A673 (cell line): ENCODE results near the gene NUP62. TPM values are rescaled to one million over a fixed set of nuclear protein-coding genes. Genes with fewer than 3 reads are reported as not detected.
A peak's percentile ranks its signal among the peaks of the same experiment; 100 is the strongest.

Experiments
- BruUV-seq: library from RNA; stranded (reverse); fragments of 400-500 nt; replicated peaks from 2 replicates; lab custom pipeline; 2021; lab: Mats Ljungman, UMichigan
- CTCF ChIA-PET: fragments of 300-600 bp; sonication (Branson Sonifier 250); formaldehyde crosslinking; loops from one replicate; lab custom pipeline; 2022; ENCODE audit warnings: antibody characterized with exemption; lab: Charles Lee
- POLR2A ChIA-PET: fragments of 300-600 bp; sonication (Branson Sonifier 250); formaldehyde crosslinking; loops from one replicate; lab custom pipeline; 2022; ENCODE audit warnings: antibody characterized with exemption; ENCODE audit not compliant: low non-redundant PET; lab: Charles Lee
- DNase-seq: peaks from one replicate; pipeline ENCODE4 v3.0.0-alpha.2; 2015; ENCODE audit warnings: low spot score
- H3K27ac ChIP-seq: fragments of 200-600 bp; sonication (generic); 2 replicates; pipeline ENCODE4 v1.5.1; 2016; ENCODE audit warnings: mixed run types, low read depth, mild to moderate bottlenecking, mixed read lengths, antibody characterized with exemption, low read length; ENCODE audit not compliant: poor library complexity, severe bottlenecking
- H3K27me3 ChIP-seq: fragments of 200-600 bp; sonication (generic); replicated peaks from 2 replicates; pipeline ENCODE4 v1.6.1; 2017; ENCODE audit warnings: mixed run types, low read depth, mild to moderate bottlenecking, mixed read lengths, antibody characterized with exemption, low read length; ENCODE audit not compliant: insufficient read depth, poor library complexity
- H3K36me3 ChIP-seq: fragments of 200-600 bp; sonication (generic); 2 replicates; pipeline ENCODE4 v1.6.1; 2016; ENCODE audit warnings: mixed run types, mild to moderate bottlenecking, mixed read lengths, antibody characterized with exemption, low read length; ENCODE audit not compliant: insufficient read depth, poor library complexity, severe bottlenecking
- H3K4me1 ChIP-seq: fragments of 200-600 bp; sonication (generic); 2 replicates; pipeline ENCODE4 v1.6.1; 2017; ENCODE audit warnings: mixed run types, mild to moderate bottlenecking, mixed read lengths, antibody characterized with exemption, low read length; ENCODE audit not compliant: insufficient read depth, poor library complexity, severe bottlenecking
- H3K4me3 ChIP-seq: fragments of 200-600 bp; sonication (generic); 2 replicates; pipeline ENCODE4 v1.5.1; 2016; ENCODE audit warnings: low read depth, mixed run types, mild to moderate bottlenecking, mixed read lengths, low read length; ENCODE audit not compliant: poor library complexity, severe bottlenecking
- H3K9me3 ChIP-seq: fragments of 200-600 bp; sonication (generic); 2 replicates; pipeline ENCODE4 v1.6.1; 2016; ENCODE audit warnings: mixed run types, low read depth, mild to moderate bottlenecking, mixed read lengths, antibody characterized with exemption, low read length; ENCODE audit not compliant: poor library complexity, severe bottlenecking
- CTCF ChIP-seq: fragments of 300-800, 200-600 bp; sonication (generic); conservative IDR thresholded peaks from 2 replicates; pipeline ENCODE4 v1.5.1; 2017; ENCODE audit warnings: low read depth, mild to moderate bottlenecking, antibody characterized with exemption, low read length, moderate library complexity, mixed read lengths
- EZH2 ChIP-seq: fragments of 200-600 bp; sonication (generic); IDR thresholded peaks from 2 replicates; pipeline ENCODE4 v1.6.1; 2017; ENCODE audit warnings: borderline replicate concordance, low read depth, mild to moderate bottlenecking, mixed read lengths, antibody characterized with exemption, low read length; ENCODE audit not compliant: poor library complexity, severe bottlenecking
- intact Hi-C: fragments of 100-400 bp; cut with micrococcal nuclease; formaldehyde crosslinking; loops from one replicate; pipeline ENCODE4 v1.10.0; 2022; ENCODE audit not compliant: unreplicated experiment
- total RNA-seq: library from RNA; stranded (reverse); gene quantifications from 2 replicates; pipeline ENCODE4 v1.2.3, GENCODE V29; 2021

The NUP62 gene
- total RNA-seq, 1 experiment from 2014 or later: 98.5 TPM

- H3K36me3 ChIP-seq: peaks cover 11% of the 10 kb centered on the region
- no TSS peak for BruUV-seq
- peak overlapping the region; percentile 52 for H3K4me3 ChIP-seq
- no peaks in the 10 kb centered on the region for H3K9me3 ChIP-seq
- ChIA-PET CTCF (interaction anchor here (0.6 kb wide), 1 partner anchor 21 kb away, joined by 3 read pairs; no protein-coding TSS in a partner anchor), POLR2A (interaction anchor here (0.8 to 1.0 kb wide), 2 partner anchors 60 to 64 kb away, joined by 4 to 10 read pairs; partner anchors contain the start of genes ATF5 and NUP62)
- TF ChIP-seq CTCF (no peak), EZH2 (no peak)
- H3K27me3 ChIP-seq: no peaks in the 10 kb centered on the region
- peaks cover 33% of the 10 kb centered on the region for H3K4me1 ChIP-seq
- H3K27ac ChIP-seq: peak overlapping the region; percentile 79
- intact Hi-C loops: loop anchor here (5.0 to 10.0 kb wide), 2 partner anchors 102 to 375 kb away; partner anchors contain the start of genes AP2A1 and RPS11
- DNase-seq: peak; percentile 100
Measured at GRCh38 chr19:49869484-49870308, 59.6 kb downstream of the NUP62 start.

GRCh38 chr19:49869009-49869483 is 60.3 kb downstream of the NUP62 start:
- H3K27me3 ChIP-seq: no peaks in the 10 kb centered on the region
- H3K9me3 ChIP-seq: no peaks in the 10 kb centered on the region
- no TSS peak for BruUV-seq
- TF ChIP-seq EZH2 (no peak), CTCF (no peak)
- POLR2A ChIA-PET: interaction anchor here (0.8 to 1.0 kb wide), 2 partner anchors 61 to 64 kb away, joined by 4 to 10 read pairs; partner anchors contain the start of genes ATF5 and NUP62
- H3K4me3 ChIP-seq: peak overlapping the region; percentile 52
- H3K27ac ChIP-seq: peak overlapping the region; percentile 90
- DNase-seq: no peak
- peaks cover 33% of the 10 kb centered on the region for H3K4me1 ChIP-seq
- H3K36me3 ChIP-seq: peaks cover 18% of the 10 kb centered on the region
- CTCF ChIA-PET: interaction anchor here (0.6 kb wide), 1 partner anchor 21 kb away, joined by 3 read pairs; no protein-coding TSS in a partner anchor
- intact Hi-C loops: loop anchor here (5.0 kb wide), 1 partner anchor 102 kb away; the partner anchor contains the start of gene AP2A1

- Histone ChIP-seq H3K4me3 (peak within 1 kb of the TSS; percentile 92), H3K27ac (peak within 1 kb of the TSS; percentile 90), H3K9me3 (no peaks in the 10 kb centered on the region), H3K36me3 (peaks cover 33% of the 10 kb centered on the region), H3K4me1 (peaks cover 33% of the 10 kb centered on the region), H3K27me3 (no peaks in the 10 kb centered on the region)
- intact Hi-C loops: loop anchor here (5.0 kb wide), 1 partner anchor 100 kb away; the partner anchor contains the start of gene AP2A1
- BruUV-seq: no TSS peak
- TF ChIP-seq CTCF (no peak), EZH2 (no peak)
- peak; percentile 96 for DNase-seq
- ChIA-PET POLR2A (interaction anchor here (0.6 kb wide), 2 partner anchors 269 to 674 kb away, joined by 5 read pairs; no protein-coding TSS in a partner anchor), CTCF (interaction anchor here (0.8 kb wide), 2 partner anchors 13 to 15 kb away, joined by 3 read pairs; no protein-coding TSS in a partner anchor)
Measured at GRCh38 chr19:49866933-49867782, 62.1 kb downstream of the NUP62 start, which contains the start of gene PNKP. Gene PNKP (minus strand): TSS chr19:49867576. CDS start chr19:49867204, 372 bp downstream.
